Measurements from ENCODE around the gene LATS2.

DNA sequence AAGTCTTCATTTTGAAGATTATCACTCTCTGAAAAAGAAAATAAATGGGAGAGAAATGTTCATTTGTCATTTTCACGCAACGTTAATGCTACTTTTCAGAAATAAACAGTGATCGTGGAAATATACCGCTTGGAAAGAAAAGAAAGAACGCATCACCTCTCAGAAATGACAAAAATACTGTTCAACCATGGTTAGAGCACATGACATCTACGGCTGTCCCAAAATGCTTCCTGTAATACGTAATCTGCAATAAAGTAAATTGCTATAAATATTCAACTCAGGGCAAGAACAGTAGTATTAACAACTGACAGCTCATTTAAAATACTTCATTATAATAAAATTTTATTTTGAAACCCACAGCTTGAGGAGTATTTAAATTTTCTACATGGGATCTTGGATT, 15.2 kb downstream of the LATS2 start:
- TF ChIP-seq, protein P1, sequence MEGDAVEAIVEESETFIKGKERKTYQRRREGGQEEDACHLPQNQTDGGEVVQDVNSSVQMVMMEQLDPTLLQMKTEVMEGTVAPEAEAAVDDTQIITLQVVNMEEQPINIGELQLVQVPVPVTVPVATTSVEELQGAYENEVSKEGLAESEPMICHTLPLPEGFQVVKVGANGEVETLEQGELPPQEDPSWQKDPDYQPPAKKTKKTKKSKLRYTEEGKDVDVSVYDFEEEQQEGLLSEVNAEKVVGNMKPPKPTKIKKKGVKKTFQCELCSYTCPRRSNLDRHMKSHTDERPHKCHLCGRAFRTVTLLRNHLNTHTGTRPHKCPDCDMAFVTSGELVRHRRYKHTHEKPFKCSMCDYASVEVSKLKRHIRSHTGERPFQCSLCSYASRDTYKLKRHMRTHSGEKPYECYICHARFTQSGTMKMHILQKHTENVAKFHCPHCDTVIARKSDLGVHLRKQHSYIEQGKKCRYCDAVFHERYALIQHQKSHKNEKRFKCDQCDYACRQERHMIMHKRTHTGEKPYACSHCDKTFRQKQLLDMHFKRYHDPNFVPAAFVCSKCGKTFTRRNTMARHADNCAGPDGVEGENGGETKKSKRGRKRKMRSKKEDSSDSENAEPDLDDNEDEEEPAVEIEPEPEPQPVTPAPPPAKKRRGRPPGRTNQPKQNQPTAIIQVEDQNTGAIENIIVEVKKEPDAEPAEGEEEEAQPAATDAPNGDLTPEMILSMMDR (IDR thresholded peaks at IDR 0.05): no peak
- no peak for TF ChIP-seq POLR2A (IDR thresholded peaks at IDR 0.05)

Measured in uterus (tissue), 2 donors.